EL (cell line): ENCODE measurements around the gene APBA1.
A peak's percentile ranks its signal among the peaks of the same experiment; 100 is the strongest.

Source experiments
- DNase-seq: peaks from one replicate; pipeline ENCODE4 v3.0.0-alpha.2; 2016

The APBA1 gene

DNA sequence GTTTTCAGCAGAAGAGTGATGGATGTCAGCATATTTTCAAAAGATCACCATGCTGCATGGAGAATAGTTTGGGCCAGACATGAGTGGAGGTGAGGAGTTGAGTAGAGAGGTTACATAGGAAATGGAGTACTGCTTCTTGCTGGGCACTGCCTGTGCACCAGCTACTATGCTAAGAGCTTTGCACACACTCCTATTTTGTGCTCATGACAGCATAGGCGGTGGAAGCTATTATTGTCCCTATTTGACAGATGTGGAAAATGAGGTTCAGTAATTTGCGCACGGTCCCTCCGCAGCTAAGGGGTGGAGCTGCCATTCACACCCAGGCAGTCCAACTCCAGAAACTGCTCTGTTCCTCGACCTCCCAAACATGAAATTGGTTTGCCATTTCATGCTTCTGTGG is 279.3 kb downstream of the APBA1 start:
- DNase-seq = no peak

DNA sequence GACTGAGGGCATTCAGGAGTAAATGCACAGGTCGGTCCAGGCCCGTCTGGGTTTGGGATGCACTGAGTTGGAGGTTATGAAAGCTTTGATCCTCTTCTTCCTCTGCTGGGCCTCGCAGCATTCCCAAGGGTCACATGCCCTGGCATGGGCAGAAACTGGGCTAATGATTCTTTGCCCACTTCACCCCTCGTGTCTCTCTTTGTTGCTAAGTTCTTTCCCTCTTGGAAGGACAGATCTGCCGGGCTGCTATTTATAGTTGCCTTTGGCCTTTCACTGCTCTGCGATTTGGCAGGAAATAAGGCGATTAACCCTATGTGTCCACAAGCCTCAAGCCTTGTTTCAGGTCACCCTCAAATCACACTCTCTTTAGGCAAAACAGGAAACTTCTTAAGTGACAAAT is 280.2 kb downstream of the APBA1 start:
- DNase-seq = no peak

DNA sequence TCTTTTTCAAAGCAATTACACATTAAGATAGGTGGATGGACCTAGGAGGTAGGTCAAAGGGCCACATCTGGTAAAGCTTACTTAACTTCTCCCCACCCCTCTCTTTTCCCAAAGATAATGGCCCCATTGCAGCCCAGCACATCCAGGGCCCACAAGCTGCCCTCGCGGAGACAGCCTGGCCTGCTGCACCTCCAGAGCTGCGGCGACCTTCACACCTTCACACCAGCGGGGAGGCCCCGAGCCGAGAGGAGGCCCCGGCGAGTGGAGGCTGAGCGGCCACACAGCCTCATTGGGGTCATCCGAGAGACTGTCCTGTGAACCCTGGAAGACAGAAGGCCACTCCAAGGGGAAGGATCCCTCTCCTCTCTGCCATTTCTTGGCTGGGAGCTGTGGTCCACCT is 280.7 kb downstream of the APBA1 start:
- no peak for DNase-seq

- DNase-seq = no peak
Observed at GRCh38 chr9:69389437-69389995, 282.7 kb downstream of the APBA1 start.

DNA sequence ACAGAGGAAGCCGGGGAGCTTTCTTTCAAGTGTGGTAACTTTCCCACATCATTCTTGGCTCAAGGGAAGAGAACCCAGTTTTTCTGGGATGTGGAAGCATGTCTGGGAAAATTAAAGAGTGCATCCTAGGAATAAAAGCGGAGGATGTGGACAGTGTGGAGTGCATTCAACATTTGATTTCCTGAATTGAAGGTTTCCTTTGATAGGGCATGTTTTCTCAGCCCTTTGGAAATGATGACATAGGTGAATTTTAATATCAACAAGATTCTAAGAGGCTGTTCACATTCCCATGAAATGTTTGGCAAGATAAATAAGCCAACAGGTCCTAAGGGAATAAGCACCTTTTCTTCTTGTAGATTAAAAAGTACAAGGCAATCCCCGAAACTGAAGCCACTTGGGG is 283.6 kb downstream of the APBA1 start:
- DNase-seq = no peak

- DNase-seq = no peak
Observed at GRCh38 chr9:69386651-69387050, 285.5 kb downstream of the APBA1 start.

DNA sequence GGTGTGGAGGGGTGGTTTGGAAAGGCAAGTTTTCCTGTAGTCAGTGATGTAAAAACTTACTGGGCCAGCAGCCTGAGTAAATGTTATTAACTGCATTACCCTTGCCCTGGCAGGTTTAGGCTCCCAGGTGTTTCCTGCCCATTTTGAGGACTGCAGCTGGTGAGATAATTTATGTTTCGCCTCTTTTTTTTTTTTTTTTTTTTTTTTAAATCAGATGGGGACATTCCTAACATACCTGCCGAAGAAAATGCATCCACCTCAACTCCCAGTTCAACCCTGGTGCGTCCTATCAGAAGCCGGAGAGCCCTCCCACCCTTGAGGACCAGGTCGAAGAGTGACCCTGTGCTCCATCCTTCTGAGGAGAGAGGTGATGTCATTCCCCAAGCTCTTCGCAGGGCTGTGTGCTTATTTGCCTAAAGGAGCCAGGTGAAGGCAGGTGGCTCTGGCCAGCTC is 286.6 kb downstream of the APBA1 start:
- no peak for DNase-seq

DNA sequence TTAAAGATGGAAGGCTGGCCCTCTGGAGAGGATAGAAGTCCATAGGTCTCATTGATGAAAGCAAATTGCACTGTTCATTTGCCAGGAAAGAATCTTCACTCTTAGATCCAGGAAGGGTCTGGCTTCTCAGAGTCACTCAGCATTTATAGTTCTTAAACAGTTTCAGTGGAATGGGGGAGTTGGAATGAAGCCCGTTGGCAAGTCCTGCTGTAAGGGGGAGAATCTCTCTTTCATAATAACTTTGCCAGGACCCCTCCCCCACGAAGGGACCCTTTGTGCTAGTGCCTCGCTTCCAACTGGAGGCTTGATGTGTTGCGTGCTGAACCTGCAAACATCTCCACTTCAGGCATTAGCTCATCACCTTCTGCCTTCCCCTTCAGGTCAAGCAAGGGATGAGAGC is 290.0 kb downstream of the APBA1 start:
- no peak for DNase-seq

DNA sequence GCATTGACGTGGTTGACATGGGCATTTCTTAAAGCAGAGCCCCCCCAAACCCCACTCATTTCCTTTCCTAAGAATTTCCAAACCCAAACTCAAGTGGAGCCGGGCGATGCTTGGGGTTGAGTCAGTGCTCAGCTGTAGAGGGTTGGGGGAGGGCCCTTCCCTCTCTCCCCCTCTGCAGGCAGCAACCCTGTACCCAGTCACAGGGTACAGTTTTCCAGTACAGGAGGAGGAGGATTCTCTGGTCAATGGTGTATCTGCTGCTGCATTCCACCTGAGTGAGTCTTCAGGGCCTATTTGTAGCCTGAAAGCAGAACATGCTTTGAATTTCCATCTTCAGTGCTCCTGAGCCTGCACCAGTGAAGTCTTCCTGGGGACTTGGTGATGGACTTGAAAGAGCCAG is 291.4 kb downstream of the APBA1 start:
- peak; percentile 48 for DNase-seq

DNA sequence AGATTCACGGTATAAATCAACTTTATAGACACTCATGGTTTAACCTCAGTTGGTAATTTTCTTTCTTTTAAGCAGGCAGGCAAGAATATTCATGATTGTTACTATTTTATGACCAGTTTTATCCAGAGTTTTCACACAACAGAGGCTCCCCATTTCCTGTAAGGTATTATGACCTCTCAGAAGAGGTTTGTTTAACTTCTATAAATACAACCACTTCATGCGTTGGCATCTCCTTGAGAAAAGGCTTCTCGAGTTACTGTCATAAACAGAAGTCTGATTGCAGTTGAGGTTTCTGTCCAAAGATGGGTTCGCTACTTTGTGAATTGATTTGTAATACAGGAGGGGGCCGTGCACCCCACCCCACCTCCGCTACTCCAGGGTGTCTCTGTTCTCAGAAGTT is 291.9 kb downstream of the APBA1 start:
- DNase-seq = no peak

DNA sequence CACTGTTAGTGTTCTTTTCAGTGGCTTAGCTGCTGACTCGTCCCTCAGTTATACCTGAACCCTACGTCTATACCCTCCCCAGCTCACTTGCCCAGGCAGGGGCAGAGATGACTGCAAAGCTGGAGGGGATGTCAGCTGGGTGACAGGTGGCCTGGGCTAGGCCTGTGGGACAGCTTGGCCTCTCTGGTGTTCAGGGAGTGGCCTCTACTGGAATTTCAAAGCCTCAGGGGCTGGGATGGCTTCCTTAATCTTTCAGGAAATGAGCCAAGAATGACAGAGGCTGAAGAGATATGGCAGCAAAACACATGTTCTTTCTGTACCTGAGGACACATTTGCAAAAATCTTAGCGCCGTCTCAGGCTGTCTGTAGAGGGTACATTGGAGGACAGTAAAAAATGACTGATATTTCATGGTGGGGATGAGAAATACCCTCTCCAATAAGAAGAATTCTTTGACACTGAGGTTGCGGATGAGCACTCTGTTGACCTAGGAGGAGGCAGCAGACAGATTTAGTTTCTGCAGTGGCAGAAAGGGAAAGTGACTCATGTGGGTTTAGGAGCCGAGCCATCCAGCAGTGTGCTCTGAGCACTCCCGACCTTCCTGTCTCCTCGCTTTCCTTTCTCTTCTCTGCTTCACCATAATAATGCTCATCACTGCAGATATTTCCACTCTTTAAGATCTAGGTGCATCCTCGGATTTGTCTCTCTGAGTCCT is 292.7 kb downstream of the APBA1 start:
- DNase-seq = peak; percentile 73

GRCh38 chr9:69377981-69378380 is 294.2 kb downstream of the APBA1 start:
- DNase-seq = no peak
